Neutrophil (primary cell): ENCODE results near the gene DNAH11.

Experiments
- H3K27ac ChIP-seq: fragments of 200-600 bp; sonication (generic); 2 replicates; pipeline ENCODE4 v1.5.1; 2016; ENCODE audit warnings: mild to moderate bottlenecking, moderate library complexity
- H3K27me3 ChIP-seq: fragments of 200-600 bp; sonication (generic); 2 replicates; pipeline ENCODE4 v1.6.0; 2016; ENCODE audit warnings: mild to moderate bottlenecking
- H3K36me3 ChIP-seq: fragments of 200-600 bp; sonication (generic); 2 replicates; pipeline ENCODE4 v1.5.1; 2017
- H3K4me1 ChIP-seq, 2 experiments: fragments of 200-600 bp in 1 of 2; sonication (generic) in 1 of 2; 1 replicate in 1 of 2; 2 replicates in 1 of 2; pipeline versions ENCODE4 v1.5.1 to v1.6.1; 2013 to 2016; ENCODE audit warnings: low read depth in 1 of 2, low read length in 1 of 2, mild to moderate bottlenecking in 1 of 2, moderate library complexity in 1 of 2; ENCODE audit not compliant: control insufficient read depth in 1 of 2, insufficient read depth in 1 of 2
- H3K4me3 ChIP-seq, 2 experiments: fragments of 200-600 bp in 1 of 2; sonication (generic) in 1 of 2; 1 replicate in 1 of 2; 2 replicates in 1 of 2; pipeline ENCODE4 v1.5.1; 2013 to 2016; ENCODE audit warnings: low read depth in 1 of 2, low read length in 1 of 2, mild to moderate bottlenecking in 1 of 2, moderate library complexity in 1 of 2
- H3K9me3 ChIP-seq: fragments of 200-600 bp; sonication (generic); 2 replicates; pipeline ENCODE4 v1.5.1; 2016
- CTCF ChIP-seq: fragments of 200-600 bp; sonication (generic); IDR thresholded peaks from 2 replicates; pipeline ENCODE4 v1.5.1; 2016; ENCODE audit warnings: antibody characterized with exemption

Gene DNAH11

GRCh38 chr7:21887353-21887752 is 344.5 kb downstream of the DNAH11 start:
- no peak for TF ChIP-seq CTCF
- no peak overlapping the region for H3K27ac ChIP-seq
- H3K36me3 ChIP-seq: no peaks in the 10 kb centered on the region

GRCh38 chr7:21887779-21888178 is 344.9 kb downstream of the DNAH11 start:
- Histone ChIP-seq H3K27me3 (no peaks in the 10 kb centered on the region), H3K36me3 (no peaks in the 10 kb centered on the region), H3K27ac (no peak overlapping the region), H3K4me1 (no peaks in the 10 kb centered on the region), H3K4me3 (no peak overlapping the region), H3K9me3 (no peaks in the 10 kb centered on the region)
- TF ChIP-seq CTCF: no peak

More at GRCh38 chr7:21887353-21887752, 344.5 kb downstream of the DNAH11 start:
- H3K27me3 ChIP-seq: no peaks in the 10 kb centered on the region
- H3K4me1 ChIP-seq: no peaks in the 10 kb centered on the region
- no peaks in the 10 kb centered on the region for H3K9me3 ChIP-seq
- no peak overlapping the region for H3K4me3 ChIP-seq

GRCh38 chr7:21891291-21891690 is 348.5 kb downstream of the DNAH11 start:
- Histone ChIP-seq H3K4me1 (peaks cover 4 to 9% of the 10 kb centered on the region in 2 experiments), H3K9me3 (no peaks in the 10 kb centered on the region)
- TF ChIP-seq CTCF: no peak

GRCh38 chr7:21893401-21893800 is 350.6 kb downstream of the DNAH11 start:
- Histone ChIP-seq H3K4me1 (peaks cover 23 to 29% of the 10 kb centered on the region in 2 experiments), H3K27ac (no peak overlapping the region), H3K36me3 (no peaks in the 10 kb centered on the region), H3K27me3 (no peaks in the 10 kb centered on the region), H3K9me3 (no peaks in the 10 kb centered on the region), H3K4me3 (no peak overlapping the region)
- TF ChIP-seq CTCF: no peak

More at GRCh38 chr7:21891291-21891690, 348.5 kb downstream of the DNAH11 start:
- Histone ChIP-seq H3K4me3 (no peak overlapping the region), H3K36me3 (no peaks in the 10 kb centered on the region), H3K27ac (no peak overlapping the region), H3K27me3 (no peaks in the 10 kb centered on the region)

GRCh38 chr7:21898265-21898930 is 355.6 kb downstream of the DNAH11 start:
- Histone ChIP-seq H3K27ac (peak overlapping the region; percentile 86), H3K27me3 (no peaks in the 10 kb centered on the region), H3K36me3 (peaks cover 32% of the 10 kb centered on the region), H3K9me3 (no peaks in the 10 kb centered on the region), H3K4me1 (peaks cover 34 to 44% of the 10 kb centered on the region in 2 experiments), H3K4me3 (peak overlapping the region; percentile 60 to 71)
- TF ChIP-seq CTCF: no peak
